Sigmoid colon (tissue), 4 donors: ENCODE measurements around the gene SPINK13.

ENCODE experiments used
- EP300 ChIP-seq, 4 donors: sonication (generic); formaldehyde crosslinking; IDR thresholded peaks; one replicate each; pipeline ENCODE4 v1.6.1; 2017; ENCODE audit warnings: antibody characterized with exemption in 4 of 4
- POLR2A ChIP-seq, 2 donors: fragments of 450-650 bp; IDR thresholded peaks; one replicate each; pipeline ENCODE4 v1.6.1; 2016; ENCODE audit warnings: antibody characterized with exemption in 2 of 2, mild to moderate bottlenecking in 2 of 2, moderate library complexity in 2 of 2
- POLR2AphosphoS5 ChIP-seq, 4 donors: sonication (generic); formaldehyde crosslinking; IDR thresholded peaks; one replicate each; pipeline ENCODE4 v1.6.1; 2017; ENCODE audit warnings: antibody characterized with exemption in 4 of 4
- TF ChIP-seq, protein P1 (sequence below), 4 experiments: fragments of 450-650 bp in 3 of 4; fragments of 200-600 bp in 1 of 4; IDR thresholded peaks; one replicate each; pipeline ENCODE4 v1.5.1; 2016 to 2019; ENCODE audit warnings: antibody characterized with exemption in 4 of 4, mild to moderate bottlenecking in 3 of 4, moderate library complexity in 2 of 4

DNA sequence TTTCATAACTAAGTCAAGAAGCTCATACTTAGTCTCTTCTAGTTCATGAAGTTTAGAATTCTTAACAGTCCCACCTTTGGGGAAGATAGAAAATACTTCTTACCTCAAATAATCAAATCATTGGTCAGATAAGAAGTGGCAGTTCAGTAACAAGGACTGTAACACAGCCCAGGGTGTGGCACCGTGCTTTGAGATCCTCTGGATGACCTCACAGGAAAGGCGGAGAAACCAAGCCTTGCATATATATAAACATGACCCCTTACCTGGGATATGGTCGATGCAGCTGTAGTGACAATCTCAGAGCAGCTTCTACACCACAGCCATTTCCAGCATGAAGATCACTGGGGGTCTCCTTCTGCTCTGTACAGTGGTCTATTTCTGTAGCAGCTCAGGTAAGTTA lies 43.6 kb downstream of the SPINK13 start, which contains the start of gene SPINK7:
- TF ChIP-seq, protein P1, sequence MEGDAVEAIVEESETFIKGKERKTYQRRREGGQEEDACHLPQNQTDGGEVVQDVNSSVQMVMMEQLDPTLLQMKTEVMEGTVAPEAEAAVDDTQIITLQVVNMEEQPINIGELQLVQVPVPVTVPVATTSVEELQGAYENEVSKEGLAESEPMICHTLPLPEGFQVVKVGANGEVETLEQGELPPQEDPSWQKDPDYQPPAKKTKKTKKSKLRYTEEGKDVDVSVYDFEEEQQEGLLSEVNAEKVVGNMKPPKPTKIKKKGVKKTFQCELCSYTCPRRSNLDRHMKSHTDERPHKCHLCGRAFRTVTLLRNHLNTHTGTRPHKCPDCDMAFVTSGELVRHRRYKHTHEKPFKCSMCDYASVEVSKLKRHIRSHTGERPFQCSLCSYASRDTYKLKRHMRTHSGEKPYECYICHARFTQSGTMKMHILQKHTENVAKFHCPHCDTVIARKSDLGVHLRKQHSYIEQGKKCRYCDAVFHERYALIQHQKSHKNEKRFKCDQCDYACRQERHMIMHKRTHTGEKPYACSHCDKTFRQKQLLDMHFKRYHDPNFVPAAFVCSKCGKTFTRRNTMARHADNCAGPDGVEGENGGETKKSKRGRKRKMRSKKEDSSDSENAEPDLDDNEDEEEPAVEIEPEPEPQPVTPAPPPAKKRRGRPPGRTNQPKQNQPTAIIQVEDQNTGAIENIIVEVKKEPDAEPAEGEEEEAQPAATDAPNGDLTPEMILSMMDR (IDR thresholded peaks at IDR 0.05) = no peak
- TF ChIP-seq POLR2A (IDR thresholded peaks at IDR 0.05) (no peak), POLR2AphosphoS5 (IDR thresholded peaks at IDR 0.05) (no peak), EP300 (IDR thresholded peaks at IDR 0.05) (no peak)
